Bronchial epithelial cell (primary cell): ENCODE data around the gene TPSD1. TPM values are rescaled to one million over a fixed set of nuclear protein-coding genes. Genes with fewer than 3 reads are reported as not detected.
"Not testable (repeated sequence)": the region's sequence is repeated elsewhere in the genome, so short reads cannot be mapped to it uniquely, and the experiment has no call there.

ENCODE experiments used
- DNase-seq: peaks from one replicate; pipeline ENCODE4 v3.0.0-alpha.2; 2010; ENCODE audit warnings: low read depth
- FAIRE-seq: peaks from 2 replicates; lab custom pipeline; 2011; peaks lifted over from hg19 to GRCh38; lab: Jason Lieb, UNC
- H3K27me3 ChIP-seq: 2 replicates; pipeline ENCODE4 v1.5.1; 2011; ENCODE audit warnings: low read length; ENCODE audit not compliant: control insufficient read depth, insufficient read depth
- H3K36me3 ChIP-seq: 2 replicates; pipeline ENCODE4 v1.5.1; 2011; ENCODE audit warnings: low read length; ENCODE audit not compliant: control insufficient read depth, insufficient read depth
- H3K4me3 ChIP-seq: 2 replicates; pipeline ENCODE4 v1.5.1; 2011; ENCODE audit warnings: mild to moderate bottlenecking, low read depth, low read length, control low read depth
- total RNA-seq: library from RNA; depleted of rRNA; stranded (reverse); fragments of >200 nt; gene quantifications from 2 replicates; pipeline ENCODE4 v1.2.1, GENCODE V29; 2014
- TF ChIP-seq, protein P1 (sequence below): IDR thresholded peaks from 2 replicates; pipeline ENCODE4 v1.5.1; 2011; ENCODE audit warnings: mild to moderate bottlenecking, moderate library complexity, low read length, control low read depth, inconsistent platforms; ENCODE audit not compliant: insufficient read depth, severe bottlenecking

Gene TPSD1
- not detected in 2 replicates for total RNA-seq

GRCh38 chr16:1255276-1256122 lies at the start of gene TPSD1:
TSS of gene TPSD1 (plus strand) at chr16:1256069. CDS start at chr16:1256281, 212 bp downstream.
- not testable (repeated sequence) for DNase-seq, H3K4me3 ChIP-seq, FAIRE-seq, H3K27me3 ChIP-seq, H3K36me3 ChIP-seq

DNA sequence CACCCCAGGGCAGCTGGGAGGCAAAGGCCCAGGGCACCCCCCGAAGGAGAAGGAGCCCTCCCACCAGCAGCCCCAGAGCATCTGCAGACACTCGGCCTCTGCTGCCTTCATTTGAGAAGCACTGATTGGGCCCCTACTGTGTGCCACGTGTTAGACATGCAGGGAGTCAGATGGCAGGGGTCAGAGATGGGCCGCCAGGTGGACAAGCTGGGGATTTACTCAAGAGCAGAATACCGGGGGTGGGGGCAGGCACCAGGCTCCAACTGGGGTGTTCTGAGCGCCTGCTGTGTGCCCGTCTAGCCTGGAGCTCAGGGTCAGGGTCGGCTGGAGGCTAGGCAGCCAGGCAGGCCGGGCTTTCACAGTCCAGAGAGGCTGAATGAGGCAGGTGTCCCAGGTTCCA lies 49.5 kb upstream of the TPSD1 start:
- TF ChIP-seq, protein P1, sequence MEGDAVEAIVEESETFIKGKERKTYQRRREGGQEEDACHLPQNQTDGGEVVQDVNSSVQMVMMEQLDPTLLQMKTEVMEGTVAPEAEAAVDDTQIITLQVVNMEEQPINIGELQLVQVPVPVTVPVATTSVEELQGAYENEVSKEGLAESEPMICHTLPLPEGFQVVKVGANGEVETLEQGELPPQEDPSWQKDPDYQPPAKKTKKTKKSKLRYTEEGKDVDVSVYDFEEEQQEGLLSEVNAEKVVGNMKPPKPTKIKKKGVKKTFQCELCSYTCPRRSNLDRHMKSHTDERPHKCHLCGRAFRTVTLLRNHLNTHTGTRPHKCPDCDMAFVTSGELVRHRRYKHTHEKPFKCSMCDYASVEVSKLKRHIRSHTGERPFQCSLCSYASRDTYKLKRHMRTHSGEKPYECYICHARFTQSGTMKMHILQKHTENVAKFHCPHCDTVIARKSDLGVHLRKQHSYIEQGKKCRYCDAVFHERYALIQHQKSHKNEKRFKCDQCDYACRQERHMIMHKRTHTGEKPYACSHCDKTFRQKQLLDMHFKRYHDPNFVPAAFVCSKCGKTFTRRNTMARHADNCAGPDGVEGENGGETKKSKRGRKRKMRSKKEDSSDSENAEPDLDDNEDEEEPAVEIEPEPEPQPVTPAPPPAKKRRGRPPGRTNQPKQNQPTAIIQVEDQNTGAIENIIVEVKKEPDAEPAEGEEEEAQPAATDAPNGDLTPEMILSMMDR, result no peak
- DNase-seq (no peak), FAIRE-seq (no peak)
- Histone ChIP-seq H3K4me3 (no peak overlapping the region), H3K27me3 (no peaks in the 10 kb centered on the region), H3K36me3 (no peaks in the 10 kb centered on the region)

GRCh38 chr16:1206786-1207185 lies 49.1 kb upstream of the TPSD1 start:
- DNase-seq (no peak), FAIRE-seq (no peak)
- H3K36me3 ChIP-seq, result no peaks in the 10 kb centered on the region
- H3K27me3 ChIP-seq, result no peaks in the 10 kb centered on the region
- TF ChIP-seq, protein P1, result no peak
- H3K4me3 ChIP-seq, result no peak overlapping the region

GRCh38 chr16:1208239-1208830 lies 47.5 kb upstream of the TPSD1 start:
- TF ChIP-seq, protein P1, result no peak
- H3K36me3 ChIP-seq, result no peaks in the 10 kb centered on the region
- DNase-seq (no peak), FAIRE-seq (no peak)
- no peak overlapping the region for H3K4me3 ChIP-seq
- no peaks in the 10 kb centered on the region for H3K27me3 ChIP-seq

DNA sequence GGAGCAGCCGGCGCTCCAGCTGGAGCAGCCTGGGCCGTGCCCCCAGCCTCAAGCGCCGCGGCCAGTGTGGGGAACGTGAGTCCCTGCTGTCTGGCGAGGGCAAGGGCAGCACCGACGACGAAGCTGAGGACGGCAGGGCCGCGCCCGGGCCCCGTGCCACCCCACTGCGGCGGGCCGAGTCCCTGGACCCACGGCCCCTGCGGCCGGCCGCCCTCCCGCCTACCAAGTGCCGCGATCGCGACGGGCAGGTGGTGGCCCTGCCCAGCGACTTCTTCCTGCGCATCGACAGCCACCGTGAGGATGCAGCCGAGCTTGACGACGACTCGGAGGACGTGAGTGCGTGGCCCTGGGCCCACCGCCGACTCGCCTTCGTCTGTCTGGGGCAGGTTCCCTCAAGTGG lies 46.8 kb upstream of the TPSD1 start:
- FAIRE-seq, result no peak
- TF ChIP-seq, protein P1, result no peak
- Histone ChIP-seq H3K4me3 (no peak overlapping the region), H3K27me3 (no peaks in the 10 kb centered on the region), H3K36me3 (no peaks in the 10 kb centered on the region)
- no peak for DNase-seq

DNA sequence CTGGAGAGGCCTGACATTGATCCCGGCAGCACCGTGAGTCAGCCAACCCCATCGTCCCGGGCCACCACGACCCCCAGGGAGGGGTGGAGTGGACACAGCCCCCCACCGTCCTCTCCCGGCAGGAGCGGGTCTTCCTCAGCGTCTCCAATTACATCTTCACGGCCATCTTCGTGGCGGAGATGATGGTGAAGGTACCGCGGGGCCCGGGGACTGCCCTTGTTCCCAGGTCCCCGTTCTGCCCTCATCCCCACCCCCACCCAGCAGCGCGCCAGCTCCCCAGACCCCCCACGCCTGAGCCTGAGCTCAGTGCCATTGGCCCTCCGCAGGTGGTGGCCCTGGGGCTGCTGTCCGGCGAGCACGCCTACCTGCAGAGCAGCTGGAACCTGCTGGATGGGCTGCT lies 45.4 kb upstream of the TPSD1 start:
- Histone ChIP-seq H3K36me3 (no peaks in the 10 kb centered on the region), H3K27me3 (no peaks in the 10 kb centered on the region), H3K4me3 (no peak overlapping the region)
- TF ChIP-seq, protein P1, result no peak
- no peak for DNase-seq
- FAIRE-seq, result no peak
